ENCODE data around the gene PSMF1. TPM values are rescaled to one million over a fixed set of nuclear protein-coding genes. Genes with fewer than 3 reads are reported as not detected.
A peak's percentile ranks its signal among the peaks of the same experiment; 100 is the strongest.

Gene PSMF1
- total RNA-seq, 5 donors from 2014 or later (not counting 1 experiment from before 2014, with no cell fraction given) = 106 to 142 (median 127) TPM

DNA sequence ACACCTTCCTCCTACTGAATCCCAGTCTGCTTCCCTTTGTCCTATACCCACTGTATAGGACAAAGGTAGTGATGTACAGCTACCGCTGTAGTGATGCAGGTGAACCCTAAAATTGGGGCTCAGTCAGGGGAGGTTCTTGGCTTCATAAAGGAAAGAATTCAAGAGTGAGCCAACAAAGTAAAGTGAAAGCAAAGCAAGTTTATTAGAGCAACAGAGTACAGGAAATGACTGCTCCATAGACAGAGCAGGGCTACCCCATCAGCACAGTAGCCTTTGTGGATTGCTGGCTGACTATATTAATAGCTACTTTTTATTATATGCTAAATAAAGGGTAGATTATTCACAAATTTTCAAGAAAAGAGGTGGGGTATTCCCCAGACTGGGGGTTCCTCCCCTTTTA is 81.6 kb downstream of the PSMF1 start:
- POLR2A ChIA-PET = no interaction called here
- H3K36me3 ChIP-seq (ENCODE audit: control insufficient read depth in 2 of 2, extremely low read depth in 1 of 2, insufficient read depth in 1 of 2, low read length in 1 of 2) = no peaks in the 10 kb centered on the region
- peaks cover 0 to 5% of the 10 kb centered on the region in 2 experiments for H3K4me1 ChIP-seq (ENCODE audit: control insufficient read depth in 1 of 2, extremely low read depth in 1 of 2, insufficient read depth in 2 of 2, low read length in 2 of 2)
- ATAC-seq (replicated peaks in 1 of 4) (peak in 2 of 4 experiments; percentile 47 to 50), DNase-seq (no peak)
- Mint-ChIP-seq H3K36me3 (no peaks in the 10 kb centered on the region), H3K27me3 (no peaks in the 10 kb centered on the region), H3K27ac (no peak overlapping the region), H3K4me1 (peaks cover 4 to 8% (median 6%) of the 10 kb centered on the region in 3 donors), H3K4me3 (no peak overlapping the region), H3K9me3 (peaks cover 0 to 12% (median 4%) of the 10 kb centered on the region in 3 donors)
- no peak overlapping the region for H3K4me3 ChIP-seq (ENCODE audit: control insufficient read depth in 1 of 2, extremely low read depth in 1 of 2, low read length in 1 of 2)
- peaks cover 0 to 8% of the 10 kb centered on the region in 2 experiments for H3K27me3 ChIP-seq (replicated peaks in 1 of 2; ENCODE audit: control insufficient read depth in 2 of 2, extremely low read depth in 1 of 2, insufficient read depth in 2 of 2, low read length in 1 of 2)
- H3K27ac ChIP-seq (ENCODE audit: low read length) = no peak overlapping the region
- no peaks in the 10 kb centered on the region for H3K9me3 ChIP-seq
- CTCF ChIA-PET = no interaction called here
- WGBS (ENCODE audit: insufficient coverage) = 100% methylated on average over 1 of the region's 1 CpG

DNA sequence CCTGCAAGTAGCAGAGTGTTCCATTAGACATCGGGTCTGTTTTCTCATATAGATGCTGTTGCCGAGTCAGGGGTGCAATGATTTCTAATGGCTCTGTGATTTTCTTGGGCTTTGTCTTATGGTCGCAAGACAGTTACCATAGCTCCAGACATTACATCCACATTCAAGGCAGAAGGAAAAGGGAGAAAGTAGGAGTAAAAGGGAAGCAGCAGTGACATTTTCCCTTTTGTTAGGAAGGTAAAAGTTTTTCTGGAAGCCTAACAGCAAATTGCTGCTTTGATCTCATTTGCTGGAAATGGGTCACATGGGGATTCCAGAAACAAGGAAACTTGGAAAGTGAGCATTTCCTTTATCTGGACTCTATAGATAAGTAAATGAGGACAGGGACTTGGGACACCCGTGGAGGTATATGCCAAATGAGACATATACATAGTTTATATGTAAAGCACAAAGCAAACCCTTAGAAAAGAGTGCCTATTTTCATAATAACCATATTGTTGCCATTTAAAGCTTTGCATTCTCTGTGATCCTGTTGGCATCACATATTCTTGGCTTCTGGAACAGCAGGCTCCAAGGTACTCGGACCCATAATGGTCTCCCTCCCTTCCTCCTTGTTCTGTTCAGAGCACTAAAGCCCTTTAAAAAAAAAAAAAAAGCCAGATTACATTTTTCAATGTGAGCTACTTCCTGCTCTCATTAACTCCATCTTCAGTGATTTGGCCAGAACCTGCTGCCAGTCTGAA is 84.5 kb downstream of the PSMF1 start, which contains the start of gene C20orf202:
Gene C20orf202 (plus strand): TSS at position 693 of the 743 bp plus-strand sequence. CDS start 132 bp downstream, outside the sequence.
- Mint-ChIP-seq H3K36me3 (no peaks in the 10 kb centered on the region), H3K9me3 (no peaks in the 10 kb centered on the region), H3K27ac (no peak within 1 kb of the TSS), H3K27me3 (no peaks in the 10 kb centered on the region), H3K4me1 (peaks cover 4 to 8% (median 6%) of the 10 kb centered on the region in 3 donors), H3K4me3 (no peak within 1 kb of the TSS)
- Histone ChIP-seq H3K4me3 (ENCODE audit: control insufficient read depth in 1 of 2, extremely low read depth in 1 of 2, low read length in 1 of 2) (no peak within 1 kb of the TSS), H3K9me3 (no peaks in the 10 kb centered on the region), H3K4me1 (ENCODE audit: control insufficient read depth in 1 of 2, extremely low read depth in 1 of 2, insufficient read depth in 2 of 2, low read length in 2 of 2) (peaks cover 0 to 5% of the 10 kb centered on the region in 2 experiments), H3K27ac (ENCODE audit: low read length) (no peak within 1 kb of the TSS), H3K36me3 (ENCODE audit: control insufficient read depth in 2 of 2, extremely low read depth in 1 of 2, insufficient read depth in 1 of 2, low read length in 1 of 2) (no peaks in the 10 kb centered on the region), H3K27me3 (replicated peaks in 1 of 2; ENCODE audit: control insufficient read depth in 2 of 2, extremely low read depth in 1 of 2, insufficient read depth in 2 of 2, low read length in 1 of 2) (peaks cover 0 to 9% of the 10 kb centered on the region in 2 experiments)
- WGBS (ENCODE audit: insufficient coverage) = 60% methylated on average over 1 of the region's 5 CpGs
- DNase-seq (no peak), ATAC-seq (replicated peaks in 1 of 4) (no peak)
- ChIA-PET CTCF (no interaction called here), POLR2A (no interaction called here)

DNA sequence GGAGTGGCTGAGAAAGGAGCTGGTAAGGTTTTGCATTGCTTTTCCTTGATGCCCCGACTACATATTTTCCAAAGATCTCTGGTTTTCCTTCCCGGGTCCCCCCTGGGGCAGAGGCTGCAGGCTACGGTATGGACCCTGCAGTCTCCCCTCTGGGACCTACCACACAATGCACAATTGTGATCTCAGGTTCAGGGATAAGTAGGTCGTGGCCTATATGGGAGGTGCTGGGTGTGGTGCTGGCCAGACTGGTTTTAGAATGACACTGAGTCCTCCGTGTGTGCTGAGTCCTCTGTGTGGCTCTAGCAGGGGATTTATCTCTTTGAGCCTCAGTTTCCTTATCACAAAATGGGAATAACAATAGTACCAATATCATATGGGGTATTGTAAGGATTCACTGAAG is 85.2 kb downstream of the PSMF1 start:
- H3K36me3 ChIP-seq (ENCODE audit: control insufficient read depth in 2 of 2, extremely low read depth in 1 of 2, insufficient read depth in 1 of 2, low read length in 1 of 2) = no peaks in the 10 kb centered on the region
- Mint-ChIP-seq H3K9me3 (no peaks in the 10 kb centered on the region), H3K27ac (no peak overlapping the region), H3K36me3 (no peaks in the 10 kb centered on the region), H3K27me3 (no peaks in the 10 kb centered on the region), H3K4me3 (no peak overlapping the region), H3K4me1 (peaks cover 4 to 8% (median 6%) of the 10 kb centered on the region in 3 donors)
- no peaks in the 10 kb centered on the region for H3K9me3 ChIP-seq
- H3K27ac ChIP-seq (ENCODE audit: low read length) = no peak overlapping the region
- peaks cover 0 to 8% of the 10 kb centered on the region in 2 experiments for H3K27me3 ChIP-seq (replicated peaks in 1 of 2; ENCODE audit: control insufficient read depth in 2 of 2, extremely low read depth in 1 of 2, insufficient read depth in 2 of 2, low read length in 1 of 2)
- no peak for ATAC-seq (replicated peaks in 1 of 4)
- POLR2A ChIA-PET = no interaction called here
- 100% methylated on average over 1 of the region's 5 CpGs for WGBS (ENCODE audit: insufficient coverage)
- H3K4me3 ChIP-seq (ENCODE audit: control insufficient read depth in 1 of 2, extremely low read depth in 1 of 2, low read length in 1 of 2) = no peak overlapping the region
- DNase-seq = no peak
- CTCF ChIA-PET = no interaction called here
- peaks cover 0 to 5% of the 10 kb centered on the region in 2 experiments for H3K4me1 ChIP-seq (ENCODE audit: control insufficient read depth in 1 of 2, extremely low read depth in 1 of 2, insufficient read depth in 2 of 2, low read length in 2 of 2)

- H3K4me3 Mint-ChIP-seq = no peak overlapping the region
- H3K27ac ChIP-seq (ENCODE audit: low read length) = no peak overlapping the region
- peaks cover 4 to 8% (median 6%) of the 10 kb centered on the region in 3 donors for H3K4me1 Mint-ChIP-seq
- H3K4me1 ChIP-seq (ENCODE audit: control insufficient read depth in 1 of 2, extremely low read depth in 1 of 2, insufficient read depth in 2 of 2, low read length in 2 of 2) = peaks cover 0 to 5% of the 10 kb centered on the region in 2 experiments
- DNase-seq = no peak
- no peak for ATAC-seq (replicated peaks in 1 of 4)
- H3K4me3 ChIP-seq (ENCODE audit: control insufficient read depth in 1 of 2, extremely low read depth in 1 of 2, low read length in 1 of 2) = no peak overlapping the region
- H3K9me3 ChIP-seq = no peaks in the 10 kb centered on the region
- peaks cover 0 to 8% of the 10 kb centered on the region in 2 experiments for H3K27me3 ChIP-seq (replicated peaks in 1 of 2; ENCODE audit: control insufficient read depth in 2 of 2, extremely low read depth in 1 of 2, insufficient read depth in 2 of 2, low read length in 1 of 2)
- peaks cover 0 to under 1% of the 10 kb centered on the region in 2 donors for H3K27me3 Mint-ChIP-seq
- POLR2A ChIA-PET = no interaction called here
- H3K36me3 Mint-ChIP-seq = no peaks in the 10 kb centered on the region
- H3K9me3 Mint-ChIP-seq = no peaks in the 10 kb centered on the region
- CTCF ChIA-PET = no interaction called here
- WGBS (ENCODE audit: insufficient coverage) = 60% methylated on average over 3 of the region's 5 CpGs
- H3K27ac Mint-ChIP-seq = no peak overlapping the region
- H3K36me3 ChIP-seq (ENCODE audit: control insufficient read depth in 2 of 2, extremely low read depth in 1 of 2, insufficient read depth in 1 of 2, low read length in 1 of 2) = no peaks in the 10 kb centered on the region
Observed at GRCh38 chr20:1204113-1204512, 85.7 kb downstream of the PSMF1 start.

DNA sequence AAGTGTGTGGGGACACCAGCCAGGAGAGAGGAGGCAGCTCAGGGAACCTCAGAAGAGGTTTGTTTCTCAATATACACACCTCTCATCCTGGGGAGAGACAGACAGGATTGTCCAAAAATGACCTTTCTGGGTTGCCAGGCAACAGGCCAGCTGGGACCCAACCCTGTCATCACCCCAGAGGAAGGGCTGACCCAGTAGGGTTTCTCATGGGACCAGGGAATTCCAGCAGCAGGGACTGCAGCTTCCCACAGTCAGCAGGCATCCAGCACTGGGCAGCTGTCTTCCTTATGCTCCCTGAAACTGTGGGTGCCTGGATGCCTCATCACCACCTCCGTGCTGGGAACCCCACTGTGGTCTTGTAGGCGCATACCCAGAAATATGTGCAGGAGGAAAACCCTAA is 86.2 kb downstream of the PSMF1 start:
- ATAC-seq (replicated peaks in 1 of 4) = no peak
- H3K27me3 Mint-ChIP-seq = peaks cover 0 to 5% of the 10 kb centered on the region in 2 donors
- no peak overlapping the region for H3K27ac Mint-ChIP-seq
- H3K4me3 ChIP-seq (ENCODE audit: control insufficient read depth in 1 of 2, extremely low read depth in 1 of 2, low read length in 1 of 2) = no peak overlapping the region
- H3K27me3 ChIP-seq (replicated peaks in 1 of 2; ENCODE audit: control insufficient read depth in 2 of 2, extremely low read depth in 1 of 2, insufficient read depth in 2 of 2, low read length in 1 of 2) = peaks cover 0 to 8% of the 10 kb centered on the region in 2 experiments
- ChIA-PET POLR2A (no interaction called here), CTCF (no interaction called here)
- no peaks in the 10 kb centered on the region for H3K9me3 ChIP-seq
- peaks cover 0 to 5% of the 10 kb centered on the region in 2 experiments for H3K4me1 ChIP-seq (ENCODE audit: control insufficient read depth in 1 of 2, extremely low read depth in 1 of 2, insufficient read depth in 2 of 2, low read length in 2 of 2)
- H3K36me3 ChIP-seq (ENCODE audit: control insufficient read depth in 2 of 2, extremely low read depth in 1 of 2, insufficient read depth in 1 of 2, low read length in 1 of 2) = no peaks in the 10 kb centered on the region
- no peak for DNase-seq
- no peak overlapping the region for H3K27ac ChIP-seq (ENCODE audit: low read length)
- 87% methylated on average over 2 of the region's 2 CpGs for WGBS (ENCODE audit: insufficient coverage)
- no peaks in the 10 kb centered on the region for H3K9me3 Mint-ChIP-seq
- no peaks in the 10 kb centered on the region for H3K36me3 Mint-ChIP-seq
- peaks cover 4 to 8% (median 6%) of the 10 kb centered on the region in 3 donors for H3K4me1 Mint-ChIP-seq
- no peak overlapping the region for H3K4me3 Mint-ChIP-seq

DNA sequence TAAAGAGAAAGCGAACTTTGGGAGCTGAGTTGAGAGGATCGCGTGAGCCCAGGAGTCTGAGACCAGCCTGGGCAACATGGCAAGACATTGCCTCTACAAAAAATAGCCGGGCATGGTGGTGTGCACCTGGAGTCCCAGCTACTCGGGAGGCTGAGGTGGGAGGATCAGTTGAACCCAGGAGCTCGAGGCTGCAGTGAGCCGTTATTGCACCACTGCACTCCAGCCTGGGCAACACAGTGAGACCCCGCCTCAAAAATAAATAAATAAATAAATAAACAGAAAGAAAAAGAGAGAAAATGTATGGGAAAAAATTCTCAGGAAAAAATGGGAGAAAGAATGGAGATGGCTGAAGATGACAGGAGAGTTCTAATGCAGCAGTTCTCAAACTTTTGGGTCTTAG is 87.4 kb downstream of the PSMF1 start:
- POLR2A ChIA-PET = no interaction called here
- H3K4me1 ChIP-seq (ENCODE audit: control insufficient read depth in 1 of 2, extremely low read depth in 1 of 2, insufficient read depth in 2 of 2, low read length in 2 of 2) = no peaks in the 10 kb centered on the region
- CTCF ChIA-PET = no interaction called here

More for the DNA sequence above, 87.4 kb downstream of the PSMF1 start:
- no peak for ATAC-seq (replicated peaks in 1 of 4)
- Mint-ChIP-seq H3K27ac (no peak overlapping the region), H3K4me3 (no peak overlapping the region), H3K9me3 (no peaks in the 10 kb centered on the region), H3K4me1 (no peaks in the 10 kb centered on the region), H3K27me3 (peaks cover 3 to 5% of the 10 kb centered on the region in 2 donors), H3K36me3 (no peaks in the 10 kb centered on the region)
- Histone ChIP-seq H3K36me3 (ENCODE audit: control insufficient read depth in 2 of 2, extremely low read depth in 1 of 2, insufficient read depth in 1 of 2, low read length in 1 of 2) (no peaks in the 10 kb centered on the region), H3K9me3 (no peaks in the 10 kb centered on the region), H3K27ac (ENCODE audit: low read length) (no peak overlapping the region), H3K4me3 (ENCODE audit: control insufficient read depth in 1 of 2, extremely low read depth in 1 of 2, low read length in 1 of 2) (no peak overlapping the region), H3K27me3 (replicated peaks in 1 of 2; ENCODE audit: control insufficient read depth in 2 of 2, extremely low read depth in 1 of 2, insufficient read depth in 2 of 2, low read length in 1 of 2) (peaks cover 0 to 10% of the 10 kb centered on the region in 2 experiments)
- WGBS (ENCODE audit: insufficient coverage) = 100% methylated on average over 4 of the region's 8 CpGs
- no peak for DNase-seq

Measured in T-cell (primary cell).